H1 (cell line): ENCODE results near the gene COL20A1. TPM values are rescaled to one million over a fixed set of nuclear protein-coding genes. Genes with fewer than 3 reads are reported as not detected.
A peak's percentile ranks its signal among the peaks of the same experiment; 100 is the strongest.

Experiments used
- CTCF ChIA-PET: fragments of 300-600 bp; sonication (Branson Sonifier 250); formaldehyde crosslinking; loops from one replicate; lab custom pipeline; 2021; ENCODE audit not compliant: partially characterized antibody; lab: Charles Lee
- POLR2A ChIA-PET: fragments of 300-600 bp; sonication (Branson Sonifier 250); formaldehyde crosslinking; loops from one replicate; lab custom pipeline; 2021; ENCODE audit warnings: inconsistent platforms; ENCODE audit not compliant: partially characterized antibody; lab: Charles Lee
- DNase-seq, 2 experiments: peaks; one replicate each; pipeline versions ENCODE4 v3.0.0 to v3.0.0-alpha.2; 2010 to 2022; ENCODE audit warnings: low spot score in 2 of 2, low read depth in 1 of 2, mixed read lengths in 1 of 2
- FAIRE-seq: peaks from 2 replicates; lab custom pipeline; 2011; peaks lifted over from hg19 to GRCh38; lab: Jason Lieb, UNC
- H2AFZ ChIP-seq: 2 replicates; pipeline ENCODE4 v1.8.1; 2012; ENCODE audit warnings: low read length, inconsistent platforms
- H2AK5ac ChIP-seq: 2 replicates; pipeline ENCODE4 v1.6.1; 2013; ENCODE audit warnings: low read depth, low read length
- H2BK120ac ChIP-seq: replicated peaks from 2 replicates; pipeline ENCODE3; 2013; ENCODE audit warnings: low read depth, low read length, inconsistent platforms
- H2BK12ac ChIP-seq: 2 replicates; pipeline ENCODE4 v1.6.1; 2013; ENCODE audit warnings: low read depth, low read length
- H2BK15ac ChIP-seq: 2 replicates; pipeline ENCODE4 v1.6.1; 2013; ENCODE audit warnings: low read length
- H2BK20ac ChIP-seq: 2 replicates; pipeline ENCODE4 v1.6.1; 2013; ENCODE audit warnings: low read length
- H2BK5ac ChIP-seq: 2 replicates; pipeline ENCODE4 v1.6.1; 2013; ENCODE audit warnings: low read depth, low read length
- H3K14ac ChIP-seq: 2 replicates; pipeline ENCODE4 v1.6.1; 2013; ENCODE audit warnings: inconsistent platforms; ENCODE audit not compliant: insufficient read length
- H3K18ac ChIP-seq: 2 replicates; pipeline ENCODE4 v1.6.1; 2013; ENCODE audit warnings: low read length; ENCODE audit errors: extremely low read depth
- H3K23ac ChIP-seq: 2 replicates; pipeline ENCODE4 v1.6.1; 2013; ENCODE audit warnings: inconsistent platforms; ENCODE audit not compliant: insufficient read length
- H3K23me2 ChIP-seq: 2 replicates; pipeline ENCODE4 v1.6.1; 2013; ENCODE audit warnings: low read depth, low read length
- H3K27ac ChIP-seq: 2 replicates; pipeline ENCODE4 v1.6.1; 2011; ENCODE audit warnings: low read depth, low read length, inconsistent platforms
- H3K27me3 ChIP-seq, 4 experiments: replicated peaks in 1 of 4; 1 replicate in 1 of 4; 2 replicates in 3 of 4; pipeline versions ENCODE4 v1.6.1 to v1.8.1; 2011 to 2013; ENCODE audit warnings: low read length in 3 of 4, mild to moderate bottlenecking in 3 of 4, inconsistent platforms in 2 of 4, mixed read lengths in 2 of 4, moderate library complexity in 1 of 4; ENCODE audit not compliant: control insufficient read depth in 3 of 4, insufficient read depth in 3 of 4; ENCODE audit errors: extremely low read depth in 1 of 4
- H3K36me3 ChIP-seq, 4 experiments: 2 replicates each; pipeline versions ENCODE4 v1.6.1 to v1.8.1; 2011 to 2013; ENCODE audit warnings: mild to moderate bottlenecking in 4 of 4, low read length in 3 of 4, moderate library complexity in 2 of 4, control low read depth in 1 of 4, inconsistent platforms in 1 of 4; ENCODE audit not compliant: insufficient read depth in 4 of 4, control insufficient read depth in 2 of 4
- H3K4ac ChIP-seq: replicated peaks from 2 replicates; pipeline ENCODE3; 2013; ENCODE audit warnings: low read length, low read depth, mixed read lengths, inconsistent platforms; ENCODE audit not compliant: insufficient read length
- H3K4me1 ChIP-seq, 4 experiments: replicated peaks in 1 of 4; 1 replicate in 1 of 4; 2 replicates in 3 of 4; pipeline versions ENCODE4 v1.6.1 to v1.8.1; 2011 to 2013; ENCODE audit warnings: low read length in 3 of 4, inconsistent platforms in 2 of 4, mixed read lengths in 1 of 4; ENCODE audit not compliant: insufficient read depth in 4 of 4, control insufficient read depth in 3 of 4
- H3K4me2 ChIP-seq, 2 experiments: 2 replicates each; pipeline versions ENCODE4 v1.6.1 to v1.8.1; 2011 to 2013; ENCODE audit warnings: low read depth in 2 of 2, low read length in 2 of 2, control low read depth in 1 of 2, inconsistent platforms in 1 of 2, mild to moderate bottlenecking in 1 of 2; ENCODE audit not compliant: insufficient read depth in 1 of 2
- H3K4me3 ChIP-seq, 4 experiments: fragments of 200-600, 300-600 bp in 1 of 4; sonication (generic), shearing (Covaris generic), sonication (Bioruptor Twin) in 1 of 4; 2 replicates each; pipeline versions ENCODE4 v1.5.1 to v1.8.1; 2011 to 2016; ENCODE audit warnings: low read length in 4 of 4, low read depth in 3 of 4, control low read depth in 2 of 4, inconsistent platforms in 2 of 4, mild to moderate bottlenecking in 2 of 4, mixed read lengths in 1 of 4, moderate library complexity in 1 of 4; ENCODE audit not compliant: insufficient read depth in 2 of 4; ENCODE audit errors: extremely low read depth in 1 of 4
- H3K56ac ChIP-seq: replicated peaks from 2 replicates; pipeline ENCODE3; 2013; ENCODE audit warnings: low read depth, mild to moderate bottlenecking, mixed read lengths, low read length, inconsistent platforms; ENCODE audit not compliant: insufficient read length
- H3K79me1 ChIP-seq: 2 replicates; pipeline ENCODE4 v1.6.1; 2013; ENCODE audit warnings: low read depth, low read length, control low read depth
- H3K79me2 ChIP-seq, 2 experiments: 2 replicates each; pipeline versions ENCODE4 v1.6.1 to v1.8.1; 2012 to 2013; ENCODE audit warnings: low read length in 2 of 2, mild to moderate bottlenecking in 2 of 2, inconsistent platforms in 1 of 2; ENCODE audit not compliant: insufficient read depth in 2 of 2, control insufficient read depth in 1 of 2
- H3K9ac ChIP-seq, 4 experiments: replicated peaks in 1 of 4; 1 replicate in 1 of 4; 2 replicates in 3 of 4; pipeline versions ENCODE4 v1.6.1 to v1.8.1; 2011 to 2013; ENCODE audit warnings: low read depth in 3 of 4, low read length in 3 of 4, control low read depth in 2 of 4, mild to moderate bottlenecking in 2 of 4, moderate library complexity in 2 of 4, inconsistent platforms in 1 of 4; ENCODE audit errors: extremely low read depth in 1 of 4
- H3K9me3 ChIP-seq, 2 experiments: 2 replicates each; pipeline versions ENCODE4 v1.6.1 to v1.8.1; 2012 to 2013; ENCODE audit warnings: mild to moderate bottlenecking in 2 of 2, moderate library complexity in 2 of 2, control low read depth in 1 of 2, inconsistent platforms in 1 of 2, low read depth in 1 of 2, low read length in 1 of 2, mixed read lengths in 1 of 2; ENCODE audit not compliant: insufficient read depth in 2 of 2
- H4K20me1 ChIP-seq, 2 experiments: replicated peaks in 1 of 2; 2 replicates each; pipeline versions ENCODE3 to v1.8.1; 2011 to 2013; ENCODE audit warnings: inconsistent platforms in 2 of 2, low read length in 2 of 2, mild to moderate bottlenecking in 1 of 2; ENCODE audit not compliant: insufficient read depth in 2 of 2, control insufficient read depth in 1 of 2
- H4K5ac ChIP-seq: 2 replicates; pipeline ENCODE4 v1.6.1; 2013; ENCODE audit warnings: low read length, low read depth, mixed read lengths, inconsistent platforms; ENCODE audit not compliant: insufficient read length
- H4K8ac ChIP-seq: 2 replicates; pipeline ENCODE4 v1.8.0; 2013; ENCODE audit warnings: mild to moderate bottlenecking, moderate library complexity, low read length, inconsistent platforms; ENCODE audit not compliant: insufficient read depth; ENCODE audit errors: extremely low read depth
- H4K91ac ChIP-seq: replicated peaks from 2 replicates; pipeline ENCODE3; 2013; ENCODE audit warnings: low read length, mixed read lengths, inconsistent platforms; ENCODE audit not compliant: insufficient read length
- CBX5 ChIP-seq: fragments of 300-800, 300-1000 bp; sonication (generic); IDR thresholded peaks from 2 replicates; pipeline ENCODE4 v1.7.1; 2016; ENCODE audit warnings: antibody characterized with exemption, low read length, low read depth
- CREB1 ChIP-seq: IDR thresholded peaks from 2 replicates; pipeline ENCODE4 v1.6.1; 2012; ENCODE audit warnings: inconsistent platforms
- CTBP2 ChIP-seq: IDR thresholded peaks from 2 replicates; pipeline ENCODE4 v1.7.0; 2011; ENCODE audit warnings: borderline replicate concordance, mild to moderate bottlenecking, moderate library complexity, mixed read lengths, low read length; ENCODE audit not compliant: insufficient read depth, insufficient read length
- KDM1A ChIP-seq: fragments of 200-600, 300-600 bp; sonication (generic); IDR thresholded peaks from 2 replicates; pipeline ENCODE4 v1.7.1; 2016; ENCODE audit warnings: mild to moderate bottlenecking, low read length, borderline replicate concordance
- TCF12 ChIP-seq: IDR thresholded peaks from 2 replicates; pipeline ENCODE4 v1.6.1; 2011; ENCODE audit warnings: low read depth, mild to moderate bottlenecking, low read length
- USF2 ChIP-seq: IDR thresholded peaks from 2 replicates; pipeline ENCODE4 v1.6.1; 2011; ENCODE audit warnings: low read length, improper control_type of control experiment
- ZNF274 ChIP-seq: IDR thresholded peaks from 2 replicates; pipeline ENCODE4 v1.7.0; 2012; ENCODE audit warnings: low read length, borderline replicate concordance; ENCODE audit errors: extremely low read depth
- WGBS, 2 experiments: shearing (Covaris generic) in 1 of 2; methylation state at CpG; one replicate each; pipeline versions ENCODE4 v1.1.6 to v1.1.7; 2013 to 2015; ENCODE audit warnings: low lambda C conversion rate in 2 of 2, mixed read lengths in 2 of 2, inconsistent platforms in 1 of 2, low coverage in 1 of 2, missing lambda C conversion rate in 1 of 2; ENCODE audit not compliant: insufficient replicate concordance in 2 of 2, insufficient coverage in 1 of 2, insufficient read length in 1 of 2; ENCODE audit errors: extremely low coverage in 1 of 2, missing lambda C conversion rate in 1 of 2; 5-methylcytosine and 5-hydroxymethylcytosine counted together
- polyA plus RNA-seq, 7 experiments: library from polyadenylated mRNA; depleted of rRNA in 3 of 7; stranded (reverse) in 5 of 7; unstranded in 2 of 7; fragments of >200 nt in 5 of 7; fragments of 200-250 nt in 2 of 7; gene quantifications; 1 replicate in 5 of 7; 2 replicates in 1 of 7; 4 replicates in 1 of 7; pipeline versions ENCODE4 v1.2.1 to v1.2.3, GENCODE V29; 2011 to 2013; ENCODE audit warnings: missing spikeins in 2 of 7, mixed read lengths in 2 of 7
- total RNA-seq: library from RNA; stranded (reverse); fragmentation: NEBNext Ultra II Directional; extraction: Animal tissue kit (Norgen Biotek cat#: 25700); gene quantifications from 2 replicates; pipeline ENCODE4 v1.2.1, GENCODE V29; 2021

Gene COL20A1
- total and polyA plus RNA-seq, 2 of the 8 experiments (the other 6 are each of a cell fraction or from before 2014, with no cell fraction given), result 0.19 to 0.21 TPM

- Histone ChIP-seq H3K79me1 (no peaks in the 10 kb centered on the region), H2BK20ac (no peak overlapping the region), H3K23me2 (no peaks in the 10 kb centered on the region; the same call in none of the 2 replicates), H4K20me1 (no peaks in the 10 kb centered on the region), H3K27me3 (peaks cover 0 to 2% (median 0%) of the 10 kb centered on the region in 4 experiments; a peak in 1 of 7 replicates), H2BK12ac (peak overlapping the region; percentile 75; the same call in 1 of the 2 replicates), H2BK15ac (no peak overlapping the region), H3K4me1 (peaks cover 3 to 18% (median 13%) of the 10 kb centered on the region in 4 experiments), H3K23ac (no peak overlapping the region), H2AK5ac (peak overlapping the region; percentile 13; the same call in 1 of the 2 replicates), H3K4me3 (no peak overlapping the region), H3K56ac (no peak overlapping the region), H3K27ac (no peak overlapping the region), H4K8ac (no peak overlapping the region; the same call in 1 of the 2 replicates), H3K4me2 (peak overlapping the region; percentile 25 to 66; a peak in 2 of 4 replicates), H3K14ac (no peak overlapping the region), H4K91ac (no peak overlapping the region), H4K5ac (no peak overlapping the region), H2AFZ (no peak overlapping the region), H2BK120ac (no peak overlapping the region), H2BK5ac (no peak overlapping the region)
- FAIRE-seq, result no peak
- no peak for DNase-seq
- CTCF ChIA-PET, result interaction anchor here (0.5 to 9.9 kb wide), 19 partner anchors 9 to 1014 kb away, joined by 3 to 230 read pairs (median 6); partner anchors contain the start of genes CHRNA4 and COL20A1
- POLR2A ChIA-PET, result interaction anchor here (0.8 to 1.3 kb wide), 6 partner anchors 10 to 266 kb away, joined by 3 to 9 read pairs (median 3); no protein-coding TSS in a partner anchor
- TF ChIP-seq CBX5 (no peak), KDM1A (no peak), TCF12 (no peak), USF2 (no peak), CTBP2 (no peak), CREB1 (no peak), ZNF274 (no peak)
- TF ChIP-seq, all 59 proteins: peak for 0
- Histone ChIP-seq H3K9ac (no peak overlapping the region), H3K4ac (no peak overlapping the region), H3K36me3 (no peaks in the 10 kb centered on the region), H3K79me2 (no peaks in the 10 kb centered on the region), H3K9me3 (no peaks in the 10 kb centered on the region), H3K18ac (peak overlapping the region; percentile 48; the same call in 1 of the 2 replicates)
- 84% methylated on average over 30 of the region's 31 CpGs; no CpG with 5 or more reads in 1 of the 2 experiments for WGBS, 2 experiments
Measured at GRCh38 chr20:63376283-63377250, 83.6 kb downstream of the COL20A1 start.
